Astrocyte (in vitro differentiated cells and primary cell): ENCODE measurements around the gene RAB8B. TPM values are rescaled to one million over a fixed set of nuclear protein-coding genes. Genes with fewer than 3 reads are reported as not detected.

Experiments
- DNase-seq: peaks from one replicate; pipeline ENCODE4 v3.0.0-alpha.2; 2010; ENCODE audit warnings: low read depth
- FAIRE-seq: peaks from 2 replicates; lab custom pipeline; 2011; peaks lifted over from hg19 to GRCh38; lab: Jason Lieb, UNC
- H2AFZ ChIP-seq: 2 replicates; pipeline ENCODE4 v1.6.0; 2012; ENCODE audit warnings: low read depth, low read length, inconsistent platforms
- H3K27ac ChIP-seq: 2 replicates; pipeline ENCODE4 v1.5.1; 2011; ENCODE audit warnings: low read depth, low read length, inconsistent platforms
- H3K27me3 ChIP-seq: 2 replicates; pipeline ENCODE4 v1.6.0; 2011; ENCODE audit warnings: low read length, inconsistent platforms; ENCODE audit not compliant: insufficient read depth
- H3K36me3 ChIP-seq: 2 replicates; pipeline ENCODE4 v1.5.1; 2011; ENCODE audit warnings: low read length, inconsistent platforms; ENCODE audit not compliant: insufficient read depth
- H3K4me1 ChIP-seq: 2 replicates; pipeline ENCODE4 v1.5.1; 2011; ENCODE audit warnings: low read length, inconsistent platforms; ENCODE audit not compliant: insufficient read depth
- H3K4me2 ChIP-seq: 2 replicates; pipeline ENCODE4 v1.6.0; 2012; ENCODE audit warnings: low read length, inconsistent platforms
- H3K4me3 ChIP-seq: 2 replicates; pipeline ENCODE4 v1.5.1; 2011; ENCODE audit warnings: low read depth, mild to moderate bottlenecking, low read length, inconsistent platforms; ENCODE audit not compliant: insufficient read depth
- H3K79me2 ChIP-seq: 2 replicates; pipeline ENCODE4 v1.6.0; 2012; ENCODE audit warnings: mild to moderate bottlenecking, low read length, inconsistent platforms; ENCODE audit not compliant: insufficient read depth
- H3K9ac ChIP-seq: 2 replicates; pipeline ENCODE4 v1.6.0; 2012; ENCODE audit warnings: mild to moderate bottlenecking, low read length, inconsistent platforms
- H3K9me3 ChIP-seq: 2 replicates; pipeline ENCODE4 v1.5.1; 2012; ENCODE audit warnings: low read depth, mild to moderate bottlenecking, low read length, inconsistent platforms; ENCODE audit not compliant: insufficient read depth
- H4K20me1 ChIP-seq: 2 replicates; pipeline ENCODE4 v1.6.0; 2012; ENCODE audit warnings: low read length, inconsistent platforms; ENCODE audit not compliant: insufficient read depth
- H3K27ac Mint-ChIP-seq: one replicate; pipeline ENCODE4 v1.8.0; 2021; ENCODE audit warnings: mild to moderate bottlenecking, mixed read lengths; ENCODE audit not compliant: unreplicated experiment
- H3K27me3 Mint-ChIP-seq: one replicate; pipeline ENCODE4 v1.8.0; 2021; ENCODE audit warnings: low read depth, mixed read lengths; ENCODE audit not compliant: unreplicated experiment
- H3K36me3 Mint-ChIP-seq: one replicate; pipeline ENCODE4 v1.8.0; 2021; ENCODE audit warnings: low read depth, mixed read lengths; ENCODE audit not compliant: unreplicated experiment
- H3K4me1 Mint-ChIP-seq: one replicate; pipeline ENCODE4 v1.8.0; 2021; ENCODE audit warnings: low read depth, mixed read lengths; ENCODE audit not compliant: unreplicated experiment
- H3K4me3 Mint-ChIP-seq: one replicate; pipeline ENCODE4 v1.8.0; 2021; ENCODE audit warnings: mild to moderate bottlenecking, moderate library complexity, mixed read lengths; ENCODE audit not compliant: unreplicated experiment
- H3K9me3 Mint-ChIP-seq: one replicate; pipeline ENCODE4 v1.8.0; 2021; ENCODE audit warnings: mild to moderate bottlenecking, mixed read lengths; ENCODE audit not compliant: unreplicated experiment
- CTCF ChIP-seq: IDR thresholded peaks from 2 replicates; pipeline ENCODE4 v1.5.1; 2011; ENCODE audit warnings: low read depth, mild to moderate bottlenecking, inconsistent platforms, low read length, moderate library complexity; ENCODE audit not compliant: insufficient read depth
- EZH2 ChIP-seq: IDR thresholded peaks from 2 replicates; pipeline ENCODE4 v1.6.1; 2012; ENCODE audit warnings: mild to moderate bottlenecking, low read length, inconsistent platforms; ENCODE audit not compliant: insufficient read depth
- total RNA-seq: library from RNA; stranded (reverse); gene quantifications from 2 replicates; pipeline ENCODE4 v1.2.1, GENCODE V29; 2021

Gene RAB8B
- total RNA-seq, 1 donor from 2014 or later: 49.3 TPM

GRCh38 chr15:63251701-63252100, 62.3 kb downstream of the RAB8B start:
- no peaks in the 10 kb centered on the region for H3K27me3 ChIP-seq
- Mint-ChIP-seq H3K36me3 (peaks cover 11% of the 10 kb centered on the region), H3K4me3 (no peak overlapping the region), H3K4me1 (peaks cover 45% of the 10 kb centered on the region), H3K9me3 (no peaks in the 10 kb centered on the region), H3K27me3 (no peaks in the 10 kb centered on the region), H3K27ac (peak overlapping the region; percentile 95)
- TF ChIP-seq CTCF (no peak), EZH2 (no peak)
- H3K27ac ChIP-seq: peak overlapping the region; percentile 94
- no peak overlapping the region for H3K4me2 ChIP-seq
- peaks cover 35% of the 10 kb centered on the region for H3K4me1 ChIP-seq
- no peaks in the 10 kb centered on the region for H3K9me3 ChIP-seq
- H3K4me3 ChIP-seq: no peak overlapping the region
- FAIRE-seq (no peak), DNase-seq (no peak)
- peaks cover 3% of the 10 kb centered on the region for H3K79me2 ChIP-seq
- no peaks in the 10 kb centered on the region for H4K20me1 ChIP-seq
- H3K36me3 ChIP-seq: peaks cover 3% of the 10 kb centered on the region
- H2AFZ ChIP-seq: no peak overlapping the region
- peak overlapping the region; percentile 69 for H3K9ac ChIP-seq

DNA sequence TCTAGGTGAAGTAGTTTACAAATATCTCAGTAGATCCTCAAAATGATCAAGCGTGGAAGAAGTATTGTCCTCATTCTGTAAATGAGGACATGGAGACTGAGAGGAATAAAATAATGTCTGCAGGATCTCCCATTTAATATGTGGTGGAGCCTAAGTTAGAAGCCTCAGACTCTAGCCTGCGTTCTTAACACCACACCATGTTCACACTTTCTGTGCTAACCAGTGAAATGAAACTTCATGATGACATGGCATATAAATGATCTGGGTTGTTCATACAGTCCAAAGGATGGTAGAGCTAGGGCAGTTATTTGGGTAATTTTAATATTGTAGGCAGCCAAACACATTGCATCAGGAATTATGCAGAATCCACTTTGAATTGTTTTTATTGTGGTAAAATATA, 62.9 kb downstream of the RAB8B start:
- Mint-ChIP-seq H3K4me1 (peaks cover 47% of the 10 kb centered on the region), H3K36me3 (peaks cover 5% of the 10 kb centered on the region), H3K27me3 (no peaks in the 10 kb centered on the region), H3K9me3 (no peaks in the 10 kb centered on the region), H3K27ac (peak overlapping the region; percentile 95), H3K4me3 (no peak overlapping the region)
- Histone ChIP-seq H3K9ac (no peak overlapping the region), H3K79me2 (peaks cover 3% of the 10 kb centered on the region), H3K27me3 (no peaks in the 10 kb centered on the region), H3K4me2 (no peak overlapping the region), H3K27ac (no peak overlapping the region), H3K4me3 (no peak overlapping the region), H3K36me3 (peaks cover 3% of the 10 kb centered on the region), H4K20me1 (no peaks in the 10 kb centered on the region), H3K9me3 (no peaks in the 10 kb centered on the region), H3K4me1 (peaks cover 41% of the 10 kb centered on the region), H2AFZ (no peak overlapping the region)
- DNase-seq: no peak
- no peak for TF ChIP-seq EZH2
- TF ChIP-seq CTCF: no peak
- no peak for FAIRE-seq

DNA sequence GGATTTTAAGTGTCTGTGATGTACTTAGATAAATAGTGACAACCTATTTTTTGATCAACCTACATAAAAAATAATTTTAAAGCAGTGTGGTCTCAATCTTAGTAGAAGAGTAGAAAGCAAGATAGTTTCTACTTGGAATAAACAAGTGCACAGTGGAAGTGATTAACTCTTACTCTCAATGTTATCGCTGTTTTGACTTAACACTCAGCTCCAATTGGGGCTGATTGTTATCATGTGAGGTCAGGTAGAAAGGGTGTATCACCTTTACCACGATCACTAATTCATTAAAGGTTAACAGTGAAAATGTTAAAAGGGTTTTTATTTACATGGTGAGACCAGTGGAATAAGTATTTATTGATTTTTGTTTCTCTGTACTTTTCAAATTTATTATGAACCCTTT, 65.6 kb downstream of the RAB8B start:
- peaks cover 4% of the 10 kb centered on the region for H3K36me3 ChIP-seq
- H4K20me1 ChIP-seq: no peaks in the 10 kb centered on the region
- peaks cover 3% of the 10 kb centered on the region for H3K79me2 ChIP-seq
- Mint-ChIP-seq H3K9me3 (no peaks in the 10 kb centered on the region), H3K4me3 (no peak overlapping the region), H3K4me1 (peaks cover 50% of the 10 kb centered on the region), H3K36me3 (peaks cover 14% of the 10 kb centered on the region), H3K27ac (no peak overlapping the region), H3K27me3 (no peaks in the 10 kb centered on the region)
- no peak overlapping the region for H3K27ac ChIP-seq
- H3K4me3 ChIP-seq: no peak overlapping the region
- no peak overlapping the region for H3K9ac ChIP-seq
- DNase-seq (no peak), FAIRE-seq (no peak)
- H2AFZ ChIP-seq: no peak overlapping the region
- no peak overlapping the region for H3K4me2 ChIP-seq
- peaks cover 36% of the 10 kb centered on the region for H3K4me1 ChIP-seq
- no peak for TF ChIP-seq EZH2
- TF ChIP-seq CTCF: no peak
- H3K27me3 ChIP-seq: no peaks in the 10 kb centered on the region
- H3K9me3 ChIP-seq: no peaks in the 10 kb centered on the region
